Myocyte (in vitro differentiated cells): ENCODE results near the gene AKNA. TPM values are rescaled to one million over a fixed set of nuclear protein-coding genes. Genes with fewer than 3 reads are reported as not detected.

ENCODE experiments used
- DNase-seq: peaks from one replicate; pipeline ENCODE4 v3.0.0-alpha.2; 2012; ENCODE audit warnings: low read depth
- polyA plus RNA-seq: library from polyadenylated mRNA; unstranded; fragments of >200 nt; gene quantifications from one replicate; pipeline ENCODE4 v1.2.1, GENCODE V29; 2012; ENCODE audit warnings: missing spikeins
- total RNA-seq: library from RNA; depleted of rRNA; stranded (reverse); fragments of >200 nt; gene quantifications from 2 replicates; pipeline ENCODE4 v1.2.3, GENCODE V29; 2014

The AKNA gene
- 1.4 and 3.7 TPM in 2 replicates for total RNA-seq
- polyA plus RNA-seq, result 4.2 TPM

- DNase-seq, result peak; percentile 55
Measured at GRCh38 chr9:114387680-114388356, at the start of gene AKNA. Gene AKNA, minus strand, starts transcription at chr9:114387982. Its CDS starts 6,649 bp downstream, at chr9:114381333.

GRCh38 chr9:114437401-114437893 lies 49.7 kb upstream of the AKNA start:
- DNase-seq, result no peak

- peak; percentile 41 for DNase-seq
Measured at GRCh38 chr9:114434878-114435311, 47.1 kb upstream of the AKNA start.

GRCh38 chr9:114433720-114434255 lies 46.0 kb upstream of the AKNA start:
- DNase-seq, result no peak

- no peak for DNase-seq
Measured at GRCh38 chr9:114433086-114433485, 45.3 kb upstream of the AKNA start.

GRCh38 chr9:114432323-114433067 lies 44.7 kb upstream of the AKNA start:
- DNase-seq, result no peak

- DNase-seq, result no peak
Measured at GRCh38 chr9:114431770-114432169, 44.0 kb upstream of the AKNA start.

- DNase-seq, result no peak
Measured at GRCh38 chr9:114431003-114431402, 43.2 kb upstream of the AKNA start.

- no peak for DNase-seq
Measured at GRCh38 chr9:114430457-114430856, 42.7 kb upstream of the AKNA start.

- DNase-seq, result no peak
Measured at GRCh38 chr9:114429488-114429887, 41.7 kb upstream of the AKNA start.

GRCh38 chr9:114428466-114428865 lies 40.7 kb upstream of the AKNA start:
- no peak for DNase-seq

GRCh38 chr9:114427644-114428043 lies 39.9 kb upstream of the AKNA start:
- DNase-seq, result no peak

GRCh38 chr9:114426046-114426948 lies 38.5 kb upstream of the AKNA start:
- DNase-seq, result no peak

- DNase-seq, result no peak
Measured at GRCh38 chr9:114425126-114425525, 37.3 kb upstream of the AKNA start.

- no peak for DNase-seq
Measured at GRCh38 chr9:114424126-114424525, 36.3 kb upstream of the AKNA start.

GRCh38 chr9:114423181-114423580 lies 35.4 kb upstream of the AKNA start:
- no peak for DNase-seq

GRCh38 chr9:114421147-114421546 lies 33.4 kb upstream of the AKNA start:
- DNase-seq, result no peak

GRCh38 chr9:114419796-114420195 lies 32.0 kb upstream of the AKNA start:
- DNase-seq, result no peak

GRCh38 chr9:114418053-114418452 lies 30.3 kb upstream of the AKNA start:
- no peak for DNase-seq

GRCh38 chr9:114417511-114417910 lies 29.7 kb upstream of the AKNA start:
- no peak for DNase-seq

GRCh38 chr9:114416906-114417305 lies 29.1 kb upstream of the AKNA start:
- no peak for DNase-seq
